HepG2 (cell line): Measurements from ENCODE around the gene DVL3. TPM values are rescaled to one million over a fixed set of nuclear protein-coding genes. Genes with fewer than 3 reads are reported as not detected.
"Not testable (repeated sequence)": the region's sequence is repeated elsewhere in the genome, so short reads cannot be mapped to it uniquely, and the experiment has no call there.

Experiments
- ATAC-seq: fragments of 200-7000 bp; cut with Tn5 transposase; 3 replicates; pipeline ENCODE4 v1.9.1; 2020; ENCODE audit warnings: mild to moderate bottlenecking, moderate library complexity
- BruUV-seq: library from RNA; stranded (reverse); fragments of 400-500 nt; replicated peaks from 2 replicates; lab custom pipeline; 2021; lab: Mats Ljungman, UMichigan
- CTCF ChIA-PET: fragments of 300-600 bp; formaldehyde crosslinking; extraction: SDS; loops from one replicate; lab custom pipeline; 2021; ENCODE audit warnings: low total read pairs, inconsistent platforms, low intra/inter-chr PET ratio; lab: Yijun Ruan, JAX
- POLR2A ChIA-PET: fragments of 350-600 bp; sonication (Branson Sonifier 250); formaldehyde crosslinking; loops from one replicate; lab custom pipeline; 2020; ENCODE audit warnings: antibody characterized with exemption, inconsistent platforms; lab: Yijun Ruan, JAX
- DNase-seq: peaks from one replicate; pipeline ENCODE4 v3.0.0-alpha.2; 2015; ENCODE audit warnings: low spot score
- FAIRE-seq: peaks from 3 replicates; lab custom pipeline; 2011; peaks lifted over from hg19 to GRCh38; lab: Jason Lieb, UNC
- H2AFZ ChIP-seq: one replicate; pipeline ENCODE4 v1.6.1; 2011; ENCODE audit warnings: low read length, inconsistent platforms
- H3K27ac ChIP-seq: fragments of 300-600 bp; 3 replicates; pipeline ENCODE4 v1.8.0; 2011; ENCODE audit warnings: mixed run types, mild to moderate bottlenecking, mixed read lengths, low read length, inconsistent platforms; ENCODE audit not compliant: insufficient read depth; ENCODE audit errors: extremely low read length
- H3K27me3 ChIP-seq, 2 experiments: fragments of 200-600 bp in 1 of 2; 2 replicates in 1 of 2; 3 replicates in 1 of 2; pipeline versions ENCODE4 v1.6.0 to v1.8.0; 2011; ENCODE audit warnings: low read length in 2 of 2, mild to moderate bottlenecking in 2 of 2, moderate library complexity in 2 of 2, inconsistent platforms in 1 of 2; ENCODE audit not compliant: insufficient read depth in 2 of 2, control insufficient read depth in 1 of 2
- H3K36me3 ChIP-seq, 2 experiments: fragments of 200-600 bp in 1 of 2; replicated peaks in 1 of 2; 2 replicates in 1 of 2; 3 replicates in 1 of 2; pipeline versions ENCODE4 v1.5.1 to v1.8.0; 2011; ENCODE audit warnings: low read length in 2 of 2, inconsistent platforms in 1 of 2; ENCODE audit not compliant: insufficient read depth in 2 of 2, control insufficient read depth in 1 of 2
- H3K4me1 ChIP-seq: 2 replicates; pipeline ENCODE4 v1.5.1; 2012; ENCODE audit warnings: low read length, inconsistent platforms; ENCODE audit not compliant: insufficient read depth
- H3K4me2 ChIP-seq: 2 replicates; pipeline ENCODE4 v1.6.0; 2011; ENCODE audit warnings: low read depth, low read length, inconsistent platforms
- H3K4me3 ChIP-seq, 3 experiments: fragments of 200-600 bp in 1 of 3; sonication (generic), shearing (Covaris generic) in 1 of 3; replicated peaks in 1 of 3; 2 replicates each; pipeline ENCODE4 v1.5.1; 2011 to 2016; ENCODE audit warnings: low read length in 3 of 3, inconsistent platforms in 2 of 3, low read depth in 2 of 3, mild to moderate bottlenecking in 2 of 3, control low read depth in 1 of 3, mixed read lengths in 1 of 3; ENCODE audit not compliant: insufficient read depth in 1 of 3
- H3K79me2 ChIP-seq: one replicate; pipeline ENCODE4 v1.6.1; 2011; ENCODE audit warnings: low read length, inconsistent platforms; ENCODE audit not compliant: insufficient read depth
- H3K9ac ChIP-seq: 2 replicates; pipeline ENCODE4 v1.6.0; 2011; ENCODE audit warnings: mild to moderate bottlenecking, low read depth, low read length, inconsistent platforms; ENCODE audit not compliant: insufficient read depth
- H3K9me3 ChIP-seq: 2 replicates; pipeline ENCODE4 v1.5.1; 2012; ENCODE audit warnings: mild to moderate bottlenecking, low read length
- H4K20me1 ChIP-seq: 2 replicates; pipeline ENCODE4 v1.6.0; 2011; ENCODE audit warnings: inconsistent platforms, mild to moderate bottlenecking, low read length, moderate library complexity; ENCODE audit not compliant: insufficient read depth
- CEBPB ChIP-seq: IDR thresholded peaks from 2 replicates; pipeline ENCODE4 v1.6.1; 2011; ENCODE audit warnings: low read depth, low read length, improper control_type of control experiment, borderline replicate concordance
- CEBPG ChIP-seq: IDR thresholded peaks from 2 replicates; pipeline ENCODE4 v1.6.1; 2016
- CREB3 ChIP-seq: sonication (generic); formaldehyde crosslinking; IDR thresholded peaks from 2 replicates; pipeline ENCODE4 v1.5.0; 2020; ENCODE audit warnings: missing genetic modification reagents
- CREBL2 ChIP-seq: sonication (generic); formaldehyde crosslinking; IDR thresholded peaks from 2 replicates; pipeline ENCODE4 v1.8.1; 2023; ENCODE audit warnings: missing genetic modification reagents, mild to moderate bottlenecking, borderline replicate concordance
- CTCF ChIP-seq: sonication (generic); formaldehyde crosslinking; IDR thresholded peaks from 2 replicates; pipeline ENCODE4 v1.5.0; 2020; ENCODE audit warnings: mild to moderate bottlenecking, missing genetic modification reagents, moderate library complexity
- TRAFD1 ChIP-seq: sonication (generic); formaldehyde crosslinking; IDR thresholded peaks from 2 replicates; pipeline ENCODE4 v1.5.1; 2020; ENCODE audit warnings: missing genetic modification reagents, mild to moderate bottlenecking, borderline replicate concordance
- ZBTB7A ChIP-seq: sonication (generic); formaldehyde crosslinking; IDR thresholded peaks from 2 replicates; pipeline ENCODE4 v1.8.0; 2022; ENCODE audit warnings: mild to moderate bottlenecking, missing genetic modification reagents
- ZNF614 ChIP-seq: IDR thresholded peaks from 2 replicates; pipeline ENCODE4 v1.6.1; 2018; ENCODE audit warnings: missing biosample characterization, missing genetic modification reagents, inconsistent platforms, borderline replicate concordance
- WGBS: methylation state at CpG from one replicate; pipeline ENCODE4 v1.1.6; 2017; ENCODE audit warnings: low lambda C conversion rate; 5-methylcytosine and 5-hydroxymethylcytosine counted together
- in situ Hi-C: cut with HindIII; loops from 2 replicates; pipeline ENCODE4 v1.10.0; 2017; ENCODE audit warnings: low pct_unique_long_range_greater_than_20kb; ENCODE audit not compliant: extremely low pct_ligation_motif_present
- intact Hi-C: fragments of 100-400 bp; cut with micrococcal nuclease; formaldehyde crosslinking; loops from one replicate; pipeline ENCODE4 v1.10.0; 2022; ENCODE audit not compliant: unreplicated experiment
- polyA plus RNA-seq, 8 experiments: library from polyadenylated mRNA; depleted of rRNA in 3 of 8; stranded (reverse) in 7 of 8; unstranded in 1 of 8; fragments of >200 nt; fragmentation: Illumina TruSeq in 4 of 8; extraction: Trizol in 4 of 8; gene quantifications; 2 replicates each; pipeline versions ENCODE4 v1.2.1 to v1.2.3, GENCODE V29; 2011 to 2016; ENCODE audit warnings: low read depth in 4 of 8, missing spikeins in 1 of 8, mixed read lengths in 1 of 8; ENCODE audit not compliant: insufficient read depth in 1 of 8
- total RNA-seq, 5 experiments: library from RNA; depleted of rRNA; stranded (reverse); fragments of >200 nt; fragmentation: Illumina TruSeq; extraction: Trizol; gene quantifications; 2 replicates each; pipeline ENCODE4 v1.2.3, GENCODE V29; 2016; ENCODE audit warnings: low read depth in 1 of 5

Gene DVL3
- total and polyA plus RNA-seq, 2 of the 13 experiments (the other 11 are each of a cell fraction or from before 2014, with no cell fraction given) = 29.0 to 36.1 TPM

GRCh38 chr3:184117636-184118035 is 37.5 kb upstream of the DVL3 start:
- Histone ChIP-seq H3K4me1 (no peaks in the 10 kb centered on the region), H3K9me3 (no peaks in the 10 kb centered on the region), H4K20me1 (no peaks in the 10 kb centered on the region), H3K9ac (no peak overlapping the region), H3K27ac (no peak overlapping the region), H3K36me3 (no peaks in the 10 kb centered on the region), H3K79me2 (no peaks in the 10 kb centered on the region), H2AFZ (no peak overlapping the region), H3K4me3 (no peak overlapping the region), H3K27me3 (no peaks in the 10 kb centered on the region), H3K4me2 (no peak overlapping the region)
- TF ChIP-seq CREB3 (CRISPR knock-in tag) (no peak), ZBTB7A (CRISPR knock-in tag) (no peak), CEBPG (CRISPR knock-in tag) (no peak), TRAFD1 (CRISPR knock-in tag) (no peak), CREBL2 (no peak), ZNF614 (CRISPR knock-in tag) (no peak), CEBPB (no peak), CTCF (CRISPR knock-in tag) (0 out of 2 replicates have a peak, but pooled peaks have one; percentile 12)
- intact Hi-C loops = no loop called here
- ATAC-seq (no peak), DNase-seq (no peak), FAIRE-seq (no peak)
- CTCF ChIA-PET = no interaction called here
- in situ Hi-C loops = no loop called here
- WGBS = 44% methylated on average over 6 of the region's 6 CpGs
- BruUV-seq = no TSS peak
- POLR2A ChIA-PET = no interaction called here

GRCh38 chr3:184121031-184121430 is 34.1 kb upstream of the DVL3 start:
- WGBS = 75% methylated on average over 8 of the region's 8 CpGs
- DNase-seq, FAIRE-seq, H3K4me1 ChIP-seq, H2AFZ ChIP-seq, intact Hi-C loops, CTCF ChIA-PET, H3K27ac ChIP-seq, H3K79me2 ChIP-seq, H3K9ac ChIP-seq, in situ Hi-C loops, H3K4me2 ChIP-seq, ATAC-seq, H3K4me3 ChIP-seq, H3K36me3 ChIP-seq, H4K20me1 ChIP-seq, H3K27me3 ChIP-seq, BruUV-seq, POLR2A ChIA-PET, H3K9me3 ChIP-seq: not testable (repeated sequence)
